GM13976 (cell line): ENCODE measurements around the gene KAT6B.

ENCODE experiments used
- DNase-seq: peaks from one replicate; pipeline ENCODE4 v3.0.0; 2012; ENCODE audit warnings: low spot score
- in situ Hi-C: fragments of 300-500 bp; cut with MboI; formaldehyde crosslinking; loops from one replicate; pipeline ENCODE4 v1.12.0; 2022; ENCODE audit warnings: low sequenced_read_pairs, mixed read lengths, inconsistent platforms; ENCODE audit not compliant: unreplicated experiment
- TF ChIP-seq, protein P1 (sequence below): IDR thresholded peaks from 2 replicates; pipeline ENCODE4 v1.5.1; 2012; ENCODE audit warnings: borderline replicate concordance, mild to moderate bottlenecking; ENCODE audit not compliant: insufficient read depth; ENCODE audit errors: extremely low read depth, missing control alignments, control extremely low read depth

Gene KAT6B

GRCh38 chr10:75008952-75009351 is 182.6 kb downstream of the KAT6B start:
- DNase-seq: no peak
- in situ Hi-C loops: no loop called here
- TF ChIP-seq, protein P1, sequence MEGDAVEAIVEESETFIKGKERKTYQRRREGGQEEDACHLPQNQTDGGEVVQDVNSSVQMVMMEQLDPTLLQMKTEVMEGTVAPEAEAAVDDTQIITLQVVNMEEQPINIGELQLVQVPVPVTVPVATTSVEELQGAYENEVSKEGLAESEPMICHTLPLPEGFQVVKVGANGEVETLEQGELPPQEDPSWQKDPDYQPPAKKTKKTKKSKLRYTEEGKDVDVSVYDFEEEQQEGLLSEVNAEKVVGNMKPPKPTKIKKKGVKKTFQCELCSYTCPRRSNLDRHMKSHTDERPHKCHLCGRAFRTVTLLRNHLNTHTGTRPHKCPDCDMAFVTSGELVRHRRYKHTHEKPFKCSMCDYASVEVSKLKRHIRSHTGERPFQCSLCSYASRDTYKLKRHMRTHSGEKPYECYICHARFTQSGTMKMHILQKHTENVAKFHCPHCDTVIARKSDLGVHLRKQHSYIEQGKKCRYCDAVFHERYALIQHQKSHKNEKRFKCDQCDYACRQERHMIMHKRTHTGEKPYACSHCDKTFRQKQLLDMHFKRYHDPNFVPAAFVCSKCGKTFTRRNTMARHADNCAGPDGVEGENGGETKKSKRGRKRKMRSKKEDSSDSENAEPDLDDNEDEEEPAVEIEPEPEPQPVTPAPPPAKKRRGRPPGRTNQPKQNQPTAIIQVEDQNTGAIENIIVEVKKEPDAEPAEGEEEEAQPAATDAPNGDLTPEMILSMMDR: no peak

DNA sequence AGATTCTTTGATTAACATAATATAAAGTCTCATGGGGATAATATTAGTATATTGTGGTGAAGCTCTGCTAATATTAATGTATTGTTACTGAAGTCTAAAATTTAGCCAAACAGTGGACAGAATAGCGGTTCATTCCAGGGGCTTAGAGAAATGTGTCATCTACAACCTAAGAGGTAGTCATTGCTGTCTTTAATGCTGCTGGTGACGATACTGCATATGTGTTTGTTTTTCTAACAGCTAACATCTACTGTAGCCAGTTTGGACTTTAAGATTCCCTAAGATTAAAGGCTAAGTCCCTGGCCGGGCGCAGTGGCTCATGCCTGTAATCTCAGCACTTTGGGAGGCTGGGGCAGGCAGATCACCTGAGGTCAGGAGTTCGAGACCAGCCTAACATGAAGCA is 183.0 kb downstream of the KAT6B start:
- in situ Hi-C loops: no loop called here
- DNase-seq: no peak
- TF ChIP-seq, protein P1: no peak

DNA sequence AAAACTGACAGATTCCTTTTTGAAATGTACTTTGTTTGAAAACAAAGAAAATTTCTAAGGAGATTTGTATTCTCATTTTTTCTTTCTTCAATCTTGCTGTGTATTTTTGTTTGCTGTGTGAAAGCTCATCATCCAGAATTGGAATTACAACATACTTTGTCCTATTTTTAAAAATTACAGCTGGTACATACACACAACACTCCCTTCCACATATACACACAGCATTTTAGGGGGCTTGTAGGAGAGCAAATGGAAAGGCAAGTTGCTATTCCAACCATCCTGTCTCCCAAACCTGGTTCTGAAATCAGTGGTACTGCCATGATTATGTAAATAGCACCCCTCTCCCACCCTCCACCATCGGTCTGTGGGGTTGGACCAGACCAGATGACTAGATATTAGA is 184.0 kb downstream of the KAT6B start:
- TF ChIP-seq, protein P1: no peak
- in situ Hi-C loops: no loop called here
- no peak for DNase-seq

DNA sequence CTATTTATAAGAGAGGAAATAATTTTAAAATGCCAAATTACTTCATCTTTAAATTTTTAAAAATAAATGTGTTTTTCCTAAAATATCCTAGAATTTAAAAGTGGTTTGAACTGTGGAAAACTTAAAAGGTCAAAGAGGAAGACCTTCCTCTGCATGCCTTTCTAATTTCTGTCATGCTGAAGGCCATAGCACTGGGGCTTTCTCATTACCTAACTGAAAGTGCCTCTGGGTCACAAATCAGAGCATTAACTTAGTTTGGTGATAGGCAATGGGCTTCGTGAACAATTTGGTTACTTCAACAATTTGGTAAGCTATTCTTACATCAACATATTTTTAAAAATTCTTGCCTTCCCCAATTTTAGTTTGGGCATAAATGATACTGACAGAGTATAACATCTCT is 184.8 kb downstream of the KAT6B start:
- TF ChIP-seq, protein P1: no peak
- no peak for DNase-seq
- in situ Hi-C loops: no loop called here

DNA sequence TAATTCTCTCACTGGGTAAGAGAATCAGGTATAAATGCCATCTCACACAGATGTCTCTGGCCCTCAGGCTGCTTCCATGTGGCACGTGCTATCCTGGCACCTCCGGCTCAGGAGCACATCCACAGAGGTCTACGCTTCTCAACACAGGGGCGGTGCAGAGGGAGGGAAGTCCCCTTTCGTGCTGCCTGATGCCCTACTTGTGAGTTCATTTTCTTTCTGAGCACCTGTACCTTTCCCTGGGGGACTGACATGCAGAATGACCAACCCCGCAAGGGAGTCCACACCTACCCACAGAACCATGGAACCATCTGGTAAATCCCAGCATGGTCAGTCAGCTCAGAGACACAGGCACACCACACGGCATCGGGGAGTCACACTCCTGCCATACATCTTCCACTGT is 186.1 kb downstream of the KAT6B start:
- in situ Hi-C loops: no loop called here
- no peak for DNase-seq
- TF ChIP-seq, protein P1: no peak

- DNase-seq: no peak
- TF ChIP-seq, protein P1: no peak
- in situ Hi-C loops: no loop called here
These were observed 186.6 kb downstream of the KAT6B start for GRCh38 chr10:75013007-75013406.

DNA sequence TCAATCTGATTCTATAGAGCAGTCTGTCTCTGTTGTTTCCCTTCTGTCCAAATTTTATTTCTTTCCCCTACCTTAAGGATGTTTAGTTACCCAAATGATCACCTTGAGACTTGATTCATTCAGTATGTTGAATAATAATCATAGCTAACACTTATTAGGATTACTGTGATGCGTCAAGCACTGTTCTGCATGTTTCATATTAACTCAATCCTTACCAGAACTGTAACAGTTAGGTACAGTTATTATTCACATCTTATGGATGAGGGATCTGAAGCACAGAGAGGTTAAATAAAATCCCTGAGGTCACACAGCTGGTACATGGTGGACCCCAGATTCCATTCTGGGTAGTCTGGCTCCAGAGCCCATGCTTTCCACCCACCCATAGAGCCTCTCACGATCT is 187.1 kb downstream of the KAT6B start:
- no peak for DNase-seq
- TF ChIP-seq, protein P1: no peak
- in situ Hi-C loops: no loop called here
